HG03521 (cell line): ENCODE measurements around the gene ABCA12.

ENCODE experiments used
- ATAC-seq: cut with Tn5 transposase; IDR thresholded peaks from one replicate; pipeline ENCODE4 v1.9.1; 2021; ENCODE audit warnings: mild to moderate bottlenecking, moderate library complexity; ENCODE audit not compliant: unreplicated experiment

Gene ABCA12

GRCh38 chr2:215137329-215137686 is 1.1 kb downstream of the ABCA12 start:
- no peak for ATAC-seq

GRCh38 chr2:215136669-215137328 is 1.6 kb downstream of the ABCA12 start:
- no peak for ATAC-seq

DNA sequence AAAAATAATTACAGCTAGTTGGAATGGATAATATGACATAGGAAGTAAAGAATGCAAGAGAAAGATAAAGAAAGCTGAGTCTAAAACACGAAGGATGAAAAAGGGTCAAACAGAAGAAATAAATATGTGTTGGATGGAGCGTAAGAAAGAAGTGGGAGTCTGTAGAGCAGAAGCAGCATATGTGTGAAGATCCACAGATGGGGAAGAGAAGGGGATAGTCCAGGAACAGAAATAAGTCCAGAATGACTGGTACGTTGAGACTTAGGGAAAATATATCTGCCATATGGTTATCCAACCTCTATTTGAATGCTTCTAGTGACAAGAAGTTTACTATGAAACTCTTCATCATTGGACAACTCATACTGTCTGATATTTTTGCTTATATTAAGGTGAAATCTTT is 18.0 kb downstream of the ABCA12 start:
- no peak for ATAC-seq

- ATAC-seq: no peak
Observed at GRCh38 chr2:215119847-215120246, 18.6 kb downstream of the ABCA12 start.

DNA sequence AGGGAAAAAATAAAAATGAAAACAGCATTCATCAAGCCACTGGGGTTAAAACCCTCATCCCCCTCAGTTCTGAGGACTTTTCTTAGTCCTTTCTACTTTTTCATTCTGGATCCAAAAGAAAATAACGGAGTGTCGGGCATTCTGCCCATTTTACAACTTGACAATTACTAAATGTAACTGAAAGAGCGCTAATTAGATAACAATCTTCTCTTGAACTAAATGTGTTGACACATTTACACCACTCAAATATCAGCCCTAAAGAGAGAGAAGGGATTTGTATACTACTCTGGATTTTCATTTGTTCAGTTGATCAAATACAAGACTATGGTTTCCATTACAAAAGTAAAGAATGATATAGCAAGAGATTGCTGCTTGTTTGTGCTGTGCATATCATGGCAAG is 27.5 kb downstream of the ABCA12 start:
- no peak for ATAC-seq

GRCh38 chr2:215107216-215108056 is 31.0 kb downstream of the ABCA12 start:
- ATAC-seq: no peak

DNA sequence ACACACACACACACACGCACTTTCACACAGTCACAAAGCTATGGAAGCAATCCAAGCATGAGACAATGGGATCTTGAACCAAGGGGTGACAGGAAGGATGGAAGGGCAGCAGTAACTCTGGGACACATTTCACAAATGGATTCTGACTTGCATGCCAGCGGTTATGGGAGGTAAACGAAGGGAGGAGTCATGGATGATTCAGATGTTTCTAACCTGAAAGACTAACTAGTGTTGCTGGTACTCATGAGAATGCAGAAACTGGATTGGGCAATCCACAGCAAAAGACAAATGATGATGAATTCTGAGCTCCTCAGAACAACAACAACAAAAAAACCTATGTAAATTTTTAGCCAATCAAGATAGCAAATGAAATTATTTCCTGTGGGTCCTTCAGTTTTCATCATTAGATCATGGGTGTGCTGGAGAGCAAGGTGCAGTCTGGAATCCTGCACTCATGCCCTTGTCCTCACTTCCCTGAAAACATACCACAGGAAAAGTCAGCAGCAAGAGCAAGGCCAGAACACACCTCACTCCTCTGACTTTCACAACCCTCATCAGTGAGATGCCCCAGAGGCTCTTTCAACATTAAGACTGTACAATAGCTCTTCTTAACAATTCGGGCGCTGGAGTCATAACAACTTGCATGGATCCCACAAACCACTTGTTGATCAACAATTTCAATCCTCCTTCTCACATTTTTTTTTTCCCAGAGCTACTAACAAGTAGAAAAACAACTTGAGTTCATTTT is 32.6 kb downstream of the ABCA12 start:
- ATAC-seq: no peak

DNA sequence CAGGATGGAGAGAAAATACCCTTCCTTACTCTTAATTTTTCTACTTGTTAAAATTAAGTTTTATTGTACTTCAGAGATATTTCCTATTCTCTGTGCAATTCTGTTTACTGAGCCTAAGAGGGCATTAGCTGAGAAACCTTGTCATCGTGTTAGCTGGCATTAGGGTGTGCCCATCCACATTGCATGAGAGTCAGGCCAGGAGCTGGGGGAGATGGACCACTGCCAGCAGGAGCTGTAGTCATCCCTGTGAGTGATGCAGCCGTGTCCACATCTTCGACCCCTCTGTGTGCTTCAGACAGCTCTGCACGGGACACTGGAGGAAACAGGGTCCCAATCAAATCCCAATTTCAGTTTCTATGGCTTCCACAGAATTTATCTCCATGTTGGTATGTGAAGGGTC is 34.2 kb downstream of the ABCA12 start:
- ATAC-seq: no peak

DNA sequence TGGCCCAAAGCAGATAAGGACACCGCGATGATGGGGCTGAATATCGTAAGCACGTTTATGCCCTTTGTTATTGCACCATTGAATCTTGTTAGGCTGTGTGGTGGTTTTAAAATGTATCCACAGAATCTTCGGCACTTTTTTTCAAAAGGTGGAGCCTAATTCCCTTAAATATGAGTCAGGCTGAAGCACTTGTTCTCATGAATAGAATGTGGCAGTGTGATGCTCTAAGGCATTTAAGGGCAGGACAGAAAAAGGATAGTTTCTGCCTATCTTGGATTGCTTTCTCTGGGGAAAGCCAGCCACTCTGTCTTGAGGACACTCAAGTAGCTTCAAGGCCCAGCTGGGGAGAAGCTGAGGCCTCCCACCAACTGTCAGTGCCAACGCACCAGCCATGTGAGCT is 39.6 kb downstream of the ABCA12 start:
- no peak for ATAC-seq

- ATAC-seq: no peak
Observed at GRCh38 chr2:215084080-215084479, 54.3 kb downstream of the ABCA12 start.

- no peak for ATAC-seq
Observed at GRCh38 chr2:215083146-215083545, 55.3 kb downstream of the ABCA12 start.

DNA sequence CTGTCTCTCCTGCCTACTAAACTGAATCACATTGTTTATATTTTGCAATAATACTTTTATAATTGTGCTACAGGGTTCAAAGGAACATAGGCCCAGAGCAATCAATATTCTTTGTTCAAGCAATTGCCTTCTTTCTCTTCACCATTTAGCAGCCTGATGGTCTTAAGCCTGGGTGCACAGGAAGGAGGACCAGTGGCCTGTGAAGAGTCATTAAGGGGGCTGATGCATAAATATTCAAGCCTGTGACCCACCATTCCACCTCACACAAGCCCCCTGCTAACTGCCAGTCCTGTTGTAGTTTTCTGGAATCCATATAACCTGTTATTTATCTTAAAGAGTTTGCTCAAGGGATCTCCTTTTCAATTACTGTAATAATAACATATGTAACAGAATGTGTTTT is 56.0 kb downstream of the ABCA12 start:
- ATAC-seq: no peak

- no peak for ATAC-seq
Observed at GRCh38 chr2:215080545-215080944, 57.9 kb downstream of the ABCA12 start.

DNA sequence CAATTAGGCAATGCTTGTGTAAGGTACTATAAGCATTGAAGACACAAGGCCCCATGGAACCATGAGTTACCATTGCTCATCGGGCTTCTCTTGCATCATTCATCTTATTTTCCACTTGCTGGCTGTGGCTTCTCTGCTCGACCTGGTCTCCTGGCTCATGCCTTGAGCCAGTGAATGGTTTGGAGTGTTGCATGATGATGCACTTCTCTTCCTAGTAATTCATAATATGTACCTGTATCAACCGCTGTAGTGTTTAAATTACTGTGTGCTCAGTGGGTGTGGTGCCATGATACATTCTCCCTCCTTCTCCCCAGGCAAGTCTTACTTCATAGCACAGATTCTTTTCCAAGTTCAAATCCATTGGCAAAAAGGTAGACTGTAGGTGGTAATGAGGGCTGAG is 66.8 kb downstream of the ABCA12 start:
- no peak for ATAC-seq

DNA sequence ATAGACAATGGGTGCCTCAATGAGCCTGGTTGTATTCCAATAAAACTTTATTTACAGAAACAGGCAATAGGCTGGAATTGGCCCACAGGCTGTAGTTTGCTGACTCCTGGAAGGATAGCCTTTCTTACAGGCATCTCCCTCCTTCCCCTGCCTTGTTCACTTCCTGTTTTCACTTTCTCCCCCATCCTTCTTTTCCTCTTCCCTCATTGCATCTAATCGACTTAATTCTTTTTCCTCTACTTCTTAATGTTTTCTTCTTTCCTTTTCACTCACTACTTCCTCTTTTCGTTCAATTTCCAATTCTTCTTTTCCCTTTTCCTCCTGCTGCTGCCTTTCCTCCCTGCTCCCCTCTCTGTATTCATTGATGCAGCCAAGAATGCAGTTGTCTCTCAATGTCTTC is 70.0 kb downstream of the ABCA12 start:
- ATAC-seq: no peak

DNA sequence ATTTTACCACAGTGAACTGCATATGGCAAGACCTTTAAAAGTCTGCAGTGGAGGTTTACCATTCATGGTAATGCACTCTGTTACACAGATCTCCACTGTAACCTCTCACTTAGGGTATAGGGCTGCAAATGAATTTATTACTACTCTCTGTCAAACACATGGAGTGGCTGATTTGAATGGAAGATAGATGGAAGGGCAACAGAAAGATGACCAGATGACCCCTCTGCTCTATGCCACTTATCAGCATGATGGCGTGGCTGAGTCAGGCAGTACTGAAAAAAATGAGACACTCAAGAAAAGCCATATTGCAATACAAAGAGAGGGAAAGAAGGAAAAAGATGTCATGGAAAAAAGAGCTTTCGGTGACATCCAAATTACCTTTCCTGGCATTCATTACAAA is 72.3 kb downstream of the ABCA12 start:
- no peak for ATAC-seq

DNA sequence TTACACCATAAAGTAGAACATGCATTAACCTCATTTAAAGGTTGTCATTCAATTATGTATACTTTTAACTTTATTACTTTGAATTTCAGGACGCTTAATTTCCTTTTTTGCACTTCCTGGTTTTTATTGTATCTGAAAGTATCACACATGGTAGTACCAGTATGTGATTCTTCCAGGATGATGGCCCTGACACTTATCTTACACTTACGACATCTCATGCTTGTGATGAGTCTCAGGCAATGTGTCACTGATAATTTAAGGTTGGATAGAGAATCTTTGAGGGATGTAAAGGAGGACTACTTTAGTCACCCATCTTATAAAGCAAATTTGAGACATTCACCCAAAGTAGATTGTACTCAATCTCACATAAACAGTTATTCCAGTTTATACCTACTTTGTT is 74.9 kb downstream of the ABCA12 start:
- no peak for ATAC-seq

DNA sequence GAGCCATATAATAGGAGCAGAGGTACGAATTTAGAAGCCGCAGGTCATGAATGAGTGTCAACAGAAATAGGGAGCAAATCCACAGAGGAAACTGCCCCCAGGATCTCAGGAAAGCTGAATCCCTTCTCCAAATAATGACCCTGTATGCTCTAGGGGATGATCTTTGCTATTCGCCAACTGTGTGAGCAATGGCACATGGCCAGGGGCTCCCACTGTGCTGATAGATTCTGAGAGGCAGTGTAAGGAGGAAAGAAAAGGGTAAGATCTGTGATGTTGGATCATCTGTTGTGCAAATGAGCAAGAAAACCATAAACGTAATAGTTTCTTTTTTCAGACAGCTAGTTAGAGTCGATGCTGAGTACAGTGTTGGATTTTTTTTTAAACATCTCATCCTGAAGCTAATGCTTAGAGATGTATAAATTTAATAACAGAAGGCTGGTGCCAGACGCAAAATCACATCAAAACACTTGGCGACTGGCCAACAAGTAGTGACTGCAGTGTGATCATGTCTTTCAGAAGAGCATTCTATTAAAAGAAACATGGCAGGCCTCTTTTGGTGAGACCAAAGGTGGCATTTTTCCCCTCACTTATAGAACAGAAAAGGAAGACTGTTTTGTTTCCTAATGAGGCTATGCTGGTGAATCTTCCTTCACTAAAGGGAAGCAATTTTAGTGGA is 77.4 kb downstream of the ABCA12 start:
- ATAC-seq: no peak

- no peak for ATAC-seq
Observed at GRCh38 chr2:215059724-215060123, 78.7 kb downstream of the ABCA12 start.

DNA sequence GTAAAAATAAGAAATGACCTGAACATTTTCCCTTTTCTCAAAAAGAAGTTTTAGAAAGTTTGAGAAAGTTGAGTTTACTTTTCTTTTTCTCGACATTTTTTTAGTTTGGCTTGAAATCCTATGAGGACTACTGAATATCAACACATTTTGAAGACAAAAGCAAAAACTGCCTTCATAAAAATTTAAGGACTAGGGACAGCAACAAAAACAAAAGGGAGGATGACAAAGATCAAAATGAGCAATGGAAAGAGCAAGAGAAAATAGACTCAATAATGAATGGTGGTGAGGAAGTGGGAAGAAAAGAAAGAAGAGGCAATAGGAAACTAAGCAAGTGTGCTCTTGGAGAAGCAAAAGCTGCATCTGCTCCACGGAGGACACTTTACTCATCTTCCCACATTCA is 82.5 kb downstream of the ABCA12 start:
- no peak for ATAC-seq

GRCh38 chr2:215052810-215053209 is 85.6 kb downstream of the ABCA12 start:
- no peak for ATAC-seq
